ENCODE measurements around the gene TRHDE.

Gene TRHDE, protein sequence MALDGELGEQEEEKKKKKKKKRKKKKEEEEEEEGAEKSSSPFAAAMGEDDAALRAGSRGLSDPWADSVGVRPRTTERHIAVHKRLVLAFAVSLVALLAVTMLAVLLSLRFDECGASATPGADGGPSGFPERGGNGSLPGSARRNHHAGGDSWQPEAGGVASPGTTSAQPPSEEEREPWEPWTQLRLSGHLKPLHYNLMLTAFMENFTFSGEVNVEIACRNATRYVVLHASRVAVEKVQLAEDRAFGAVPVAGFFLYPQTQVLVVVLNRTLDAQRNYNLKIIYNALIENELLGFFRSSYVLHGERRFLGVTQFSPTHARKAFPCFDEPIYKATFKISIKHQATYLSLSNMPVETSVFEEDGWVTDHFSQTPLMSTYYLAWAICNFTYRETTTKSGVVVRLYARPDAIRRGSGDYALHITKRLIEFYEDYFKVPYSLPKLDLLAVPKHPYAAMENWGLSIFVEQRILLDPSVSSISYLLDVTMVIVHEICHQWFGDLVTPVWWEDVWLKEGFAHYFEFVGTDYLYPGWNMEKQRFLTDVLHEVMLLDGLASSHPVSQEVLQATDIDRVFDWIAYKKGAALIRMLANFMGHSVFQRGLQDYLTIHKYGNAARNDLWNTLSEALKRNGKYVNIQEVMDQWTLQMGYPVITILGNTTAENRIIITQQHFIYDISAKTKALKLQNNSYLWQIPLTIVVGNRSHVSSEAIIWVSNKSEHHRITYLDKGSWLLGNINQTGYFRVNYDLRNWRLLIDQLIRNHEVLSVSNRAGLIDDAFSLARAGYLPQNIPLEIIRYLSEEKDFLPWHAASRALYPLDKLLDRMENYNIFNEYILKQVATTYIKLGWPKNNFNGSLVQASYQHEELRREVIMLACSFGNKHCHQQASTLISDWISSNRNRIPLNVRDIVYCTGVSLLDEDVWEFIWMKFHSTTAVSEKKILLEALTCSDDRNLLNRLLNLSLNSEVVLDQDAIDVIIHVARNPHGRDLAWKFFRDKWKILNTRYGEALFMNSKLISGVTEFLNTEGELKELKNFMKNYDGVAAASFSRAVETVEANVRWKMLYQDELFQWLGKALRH

GRCh38 chr12:72272091-72272661 lies at the start of gene TRHDE:
TRHDE (plus strand) TSS chr12:72272370; CDS start chr12:72272644, 274 bp downstream.
- peak; percentile 47 for DNase-seq (ENCODE audit: low spot score)

DNA sequence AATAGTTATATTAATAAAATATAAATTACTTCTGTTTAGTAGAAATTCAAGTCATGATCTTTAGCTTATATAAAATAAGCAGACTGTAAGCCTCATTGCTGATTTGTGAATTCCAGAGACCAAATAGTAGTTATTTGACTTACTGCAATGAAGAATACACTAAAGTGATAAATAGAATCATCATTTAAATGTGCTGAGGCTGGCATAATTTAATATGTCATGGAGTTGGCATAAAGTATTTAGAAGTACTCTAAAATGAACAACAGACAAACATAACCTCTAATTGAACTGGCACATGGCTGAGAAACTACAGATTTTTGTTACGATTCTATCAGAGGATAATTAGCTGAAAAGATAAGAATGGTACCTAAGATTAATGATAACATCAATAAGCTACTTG lies 45.7 kb upstream of the TRHDE start:
- DNase-seq (ENCODE audit: low spot score): no peak

GRCh38 chr12:72228424-72228823 lies 43.7 kb upstream of the TRHDE start:
- DNase-seq (ENCODE audit: low spot score): no peak

GRCh38 chr12:72230589-72230988 lies 41.6 kb upstream of the TRHDE start:
- no peak for DNase-seq (ENCODE audit: low spot score)

GRCh38 chr12:72234886-72235285 lies 37.3 kb upstream of the TRHDE start:
- DNase-seq (ENCODE audit: low spot score): no peak

DNA sequence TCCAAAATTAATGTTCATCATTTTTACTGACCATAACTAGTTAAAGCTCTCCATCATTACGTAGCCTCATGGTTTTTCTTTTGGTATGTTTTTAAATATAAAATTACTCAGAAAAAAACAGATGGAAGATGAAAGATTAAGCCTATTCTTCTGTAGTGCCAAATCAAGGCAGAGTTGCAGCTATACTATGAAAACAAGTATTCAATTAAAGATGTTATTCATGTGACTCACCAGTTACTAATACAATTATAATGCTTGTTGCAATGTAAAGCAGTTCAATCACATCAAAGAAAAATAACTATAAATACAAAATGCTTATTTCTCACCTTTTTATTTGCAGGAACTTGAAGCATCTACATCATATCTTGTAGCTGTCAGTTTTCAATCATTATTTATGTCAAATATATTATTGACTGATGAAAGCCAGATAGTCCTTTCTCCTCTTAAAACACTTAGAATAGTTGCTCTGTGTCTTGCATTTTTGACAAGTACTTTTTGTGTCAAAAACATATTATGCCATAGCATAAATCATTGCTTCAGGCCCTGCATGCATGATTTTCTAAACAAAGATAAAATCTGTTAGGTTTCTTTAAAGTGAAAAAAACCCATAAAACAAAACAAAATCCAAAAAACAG lies 36.0 kb upstream of the TRHDE start:
- DNase-seq (ENCODE audit: low spot score): peak; percentile 4

DNA sequence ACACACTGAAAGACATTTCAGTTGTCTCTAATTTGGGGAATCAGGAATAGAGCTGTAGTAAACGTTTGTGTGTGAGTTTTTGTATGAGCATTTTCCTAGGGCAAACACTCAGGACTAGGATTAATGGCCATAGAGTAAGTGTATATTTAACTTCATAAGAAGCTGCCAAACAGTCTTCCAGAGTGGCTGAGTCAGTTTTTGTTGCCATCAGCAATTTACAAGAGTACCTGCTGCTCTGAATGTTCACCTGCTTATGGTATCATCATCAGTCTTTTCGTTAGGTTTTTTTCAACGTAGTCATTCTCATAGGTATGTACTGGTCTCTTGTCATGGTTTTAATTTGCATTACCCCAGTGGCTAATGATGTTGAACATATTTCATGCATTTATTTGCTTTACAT lies 30.6 kb upstream of the TRHDE start:
- DNase-seq (ENCODE audit: low spot score): no peak

DNA sequence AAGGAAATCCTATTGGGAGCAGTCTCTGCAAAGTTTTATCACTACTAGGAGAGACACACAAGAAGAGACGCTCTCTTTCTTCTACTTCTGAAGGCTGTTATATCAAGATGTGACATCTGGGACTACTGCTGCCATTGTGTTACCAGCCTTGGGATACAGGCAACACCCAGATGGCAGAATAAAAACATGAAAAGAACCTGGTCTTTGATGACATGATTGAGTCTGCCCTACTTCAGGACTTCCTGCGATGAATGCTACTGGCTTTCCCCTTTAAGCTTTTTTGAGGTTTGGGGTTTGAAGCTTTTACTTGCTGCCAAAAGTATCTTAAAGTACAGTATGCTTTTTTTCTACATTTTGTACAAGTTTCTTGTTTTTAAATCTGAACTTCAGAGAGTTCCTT lies 29.2 kb upstream of the TRHDE start:
- DNase-seq (ENCODE audit: low spot score): no peak

- DNase-seq (ENCODE audit: low spot score): no peak
These were observed 25.8 kb upstream of the TRHDE start for GRCh38 chr12:72246370-72246769.

DNA sequence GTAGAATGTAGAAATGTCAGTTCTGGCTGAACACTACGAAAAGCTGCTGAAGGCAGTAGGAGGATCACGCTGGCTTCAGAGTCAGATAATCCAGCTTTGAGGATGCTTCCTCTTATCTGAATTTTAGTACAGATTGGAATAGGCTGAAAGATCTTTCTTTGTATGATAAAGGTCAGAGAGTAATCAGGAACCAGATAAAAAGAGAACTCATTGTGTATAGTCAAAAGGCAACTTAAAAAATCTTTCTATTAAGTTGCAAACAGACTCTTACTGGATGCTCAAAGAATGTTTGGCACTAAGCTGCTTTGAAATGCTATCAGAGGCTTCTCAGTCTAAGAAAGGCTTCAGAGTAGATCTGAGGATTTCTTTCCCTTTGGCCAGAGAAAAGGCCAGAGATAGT lies 21.8 kb upstream of the TRHDE start:
- no peak for DNase-seq (ENCODE audit: low spot score)

DNA sequence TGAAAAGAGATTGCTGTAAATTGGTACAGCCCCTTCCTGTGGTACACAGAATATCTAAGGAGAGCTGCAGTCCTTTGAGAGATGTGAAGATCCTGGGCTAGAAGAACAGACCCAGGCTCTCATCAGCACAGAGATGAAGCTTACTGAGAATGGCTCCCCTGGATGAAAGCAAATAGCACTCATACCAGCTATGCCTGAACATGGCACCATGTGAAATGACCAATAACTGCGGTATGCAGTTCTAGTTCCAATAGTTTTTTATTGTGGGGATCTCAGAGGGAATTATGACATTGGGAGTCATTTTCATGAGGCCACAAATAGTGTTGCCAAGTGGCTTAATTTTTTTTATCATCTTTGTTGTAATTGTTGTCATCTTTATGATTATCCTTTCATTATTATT lies 15.4 kb upstream of the TRHDE start:
- DNase-seq (ENCODE audit: low spot score): peak; percentile 44

DNA sequence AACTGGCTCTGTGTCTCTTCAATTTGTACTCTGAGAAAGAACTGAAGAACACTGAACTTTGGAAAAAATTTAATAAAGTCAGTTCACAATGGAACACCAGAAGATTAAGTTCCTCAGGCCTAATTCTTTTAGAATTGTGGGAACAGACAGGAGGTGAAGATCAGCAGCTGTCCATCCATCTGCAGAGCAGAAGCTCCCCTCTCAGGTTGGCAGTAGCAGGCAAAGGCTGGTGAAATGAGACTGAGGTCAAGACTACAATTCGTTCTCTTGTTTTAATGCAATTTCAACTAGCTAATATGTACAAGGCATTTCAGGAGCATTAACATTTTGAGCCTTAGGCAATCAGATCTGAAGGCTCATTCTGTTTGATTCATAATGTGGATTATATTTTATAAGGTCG lies 10.3 kb upstream of the TRHDE start:
- no peak for DNase-seq (ENCODE audit: low spot score)

- DNase-seq (ENCODE audit: low spot score): peak; percentile 31
These were observed 7.5 kb upstream of the TRHDE start for GRCh38 chr12:72264548-72265175.

GRCh38 chr12:72267974-72268373 lies 4.2 kb upstream of the TRHDE start:
- no peak for DNase-seq (ENCODE audit: low spot score)

DNA sequence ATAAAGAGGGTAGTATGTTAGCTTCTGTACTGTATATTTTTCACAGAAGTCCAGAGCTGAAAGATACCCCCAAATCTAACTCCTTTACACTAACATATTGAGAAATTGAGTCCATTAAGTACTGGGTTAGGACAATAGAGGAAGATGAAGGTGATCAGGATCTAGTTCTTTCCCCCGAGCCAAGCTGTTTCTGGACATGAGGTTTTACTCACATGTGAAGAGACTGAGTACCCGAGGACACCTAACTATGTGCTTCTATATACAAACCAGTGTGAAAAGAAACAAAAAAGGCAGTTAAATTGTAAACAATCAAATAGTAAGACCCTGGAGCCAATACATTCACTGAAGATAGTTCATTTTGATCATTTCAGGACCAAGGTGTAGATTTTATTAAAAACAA lies 3.8 kb upstream of the TRHDE start:
- no peak for DNase-seq (ENCODE audit: low spot score)

DNA sequence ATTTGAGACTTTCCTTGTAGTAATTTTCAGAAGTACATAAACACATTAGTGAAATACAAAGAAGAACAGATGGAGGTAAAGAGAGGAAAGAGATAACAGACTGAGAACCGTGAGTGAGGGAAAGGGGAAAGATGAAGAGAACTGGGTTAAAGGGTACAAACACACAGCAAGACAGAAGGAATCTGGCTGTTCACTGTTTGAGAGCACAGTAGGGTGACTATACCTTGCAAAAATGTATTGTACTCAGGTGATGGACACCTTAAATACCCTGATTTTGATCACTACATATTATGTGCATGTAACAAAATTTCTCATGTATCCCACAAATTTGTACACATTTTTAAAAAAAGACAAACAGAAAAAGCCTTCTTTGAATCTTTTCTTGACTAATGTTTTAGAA lies 2.7 kb upstream of the TRHDE start:
- DNase-seq (ENCODE audit: low spot score): no peak

DNA sequence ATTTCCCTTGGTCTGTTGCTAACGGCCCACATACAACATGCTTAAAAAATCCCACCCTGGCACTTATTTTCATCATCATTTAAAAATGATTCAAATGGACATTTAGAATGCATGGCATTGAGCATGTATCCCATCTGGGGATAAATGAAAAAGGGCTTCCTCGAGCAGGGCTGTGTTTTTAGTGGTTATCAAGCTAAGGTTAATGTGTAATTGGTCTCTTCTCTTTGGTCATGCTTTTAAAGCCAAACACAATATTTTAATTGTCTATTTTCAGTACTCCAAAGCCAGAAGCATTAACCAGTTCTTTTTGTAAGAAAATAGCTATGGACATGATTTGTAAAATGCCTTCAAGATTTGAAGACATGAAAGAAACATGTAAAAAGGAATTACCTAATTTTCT lies 1.9 kb upstream of the TRHDE start:
- DNase-seq (ENCODE audit: low spot score): no peak

DNA sequence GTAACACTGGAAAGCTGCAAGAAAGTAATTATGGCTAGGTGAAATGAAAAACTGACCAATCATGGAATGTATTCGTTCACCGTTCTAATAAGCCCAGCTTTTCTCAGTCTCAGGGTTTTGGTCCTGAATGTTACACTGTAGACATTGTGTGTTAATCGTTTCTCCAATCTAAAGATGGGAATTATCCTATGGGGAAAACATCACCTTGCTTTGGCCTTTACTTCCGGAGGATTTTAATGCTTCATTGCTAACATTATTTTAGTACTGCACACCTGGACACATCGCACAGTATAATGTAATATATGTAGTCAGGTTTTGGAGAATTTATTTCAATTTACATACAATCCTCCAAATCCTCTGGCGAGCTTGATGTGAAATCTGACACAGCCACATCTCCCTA lies 1.2 kb upstream of the TRHDE start:
- DNase-seq (ENCODE audit: low spot score): no peak

GRCh38 chr12:72271451-72272090 lies 599 bp upstream of the TRHDE start:
- DNase-seq (ENCODE audit: low spot score): peak; percentile 45

DNA sequence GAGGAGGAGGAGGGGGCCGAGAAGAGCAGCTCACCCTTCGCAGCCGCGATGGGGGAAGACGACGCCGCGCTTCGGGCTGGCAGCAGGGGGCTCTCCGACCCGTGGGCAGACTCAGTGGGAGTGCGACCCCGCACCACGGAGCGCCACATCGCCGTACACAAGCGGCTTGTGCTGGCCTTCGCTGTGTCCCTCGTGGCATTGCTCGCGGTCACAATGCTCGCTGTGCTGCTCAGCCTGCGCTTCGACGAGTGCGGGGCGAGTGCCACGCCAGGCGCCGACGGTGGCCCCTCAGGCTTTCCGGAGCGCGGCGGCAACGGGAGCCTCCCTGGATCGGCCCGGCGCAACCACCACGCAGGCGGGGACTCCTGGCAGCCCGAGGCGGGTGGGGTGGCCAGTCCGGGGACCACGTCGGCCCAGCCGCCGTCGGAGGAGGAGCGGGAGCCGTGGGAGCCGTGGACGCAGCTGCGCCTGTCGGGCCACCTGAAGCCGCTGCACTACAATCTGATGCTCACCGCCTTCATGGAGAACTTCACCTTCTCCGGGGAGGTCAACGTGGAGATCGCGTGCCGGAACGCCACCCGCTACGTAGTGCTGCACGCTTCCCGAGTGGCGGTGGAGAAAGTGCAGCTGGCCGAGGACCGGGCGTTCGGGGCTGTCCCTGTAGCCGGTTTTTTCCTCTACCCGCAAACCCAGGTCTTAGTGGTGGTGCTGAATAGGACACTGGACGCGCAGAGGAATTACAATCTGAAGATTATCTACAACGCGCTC lies 745 bp downstream of the TRHDE start:
- peak; percentile 38 for DNase-seq (ENCODE audit: low spot score)
